HEK293T (cell line): ENCODE measurements around the gene TRIM24.

ENCODE experiments used
- CTCF ChIA-PET: fragments of 350-600 bp; formaldehyde crosslinking; extraction: SDS; loops from one replicate; lab custom pipeline; 2021; ENCODE audit warnings: antibody characterized with exemption, inconsistent platforms; lab: Yijun Ruan, JAX
- POLR2A ChIA-PET: fragments of 350-600 bp; formaldehyde crosslinking; extraction: SDS; loops from one replicate; lab custom pipeline; 2020; ENCODE audit warnings: antibody characterized with exemption, inconsistent platforms; lab: Yijun Ruan, JAX
- DNase-seq: peaks from one replicate; pipeline ENCODE4 v3.0.0; 2012; ENCODE audit warnings: mixed read lengths; ENCODE audit errors: extremely low spot score
- ARNT ChIP-seq: fragments of 450-650 bp; IDR thresholded peaks from 2 replicates; pipeline ENCODE4 v1.6.1; 2017; ENCODE audit warnings: mild to moderate bottlenecking
- BHLHE40 ChIP-seq: fragments of 450-650 bp; IDR thresholded peaks from 2 replicates; pipeline ENCODE4 v1.6.1; 2016; ENCODE audit warnings: mild to moderate bottlenecking, moderate library complexity, borderline replicate concordance
- CTBP1 ChIP-seq: fragments of 450-650 bp; IDR thresholded peaks from 2 replicates; pipeline ENCODE4 v1.6.1; 2016; ENCODE audit warnings: borderline replicate concordance
- ELF4 ChIP-seq: fragments of 450-650 bp; IDR thresholded peaks from 2 replicates; pipeline ENCODE4 v1.6.1; 2017; ENCODE audit warnings: antibody characterized with exemption
- FOXA1 ChIP-seq: fragments of 450-650 bp; IDR thresholded peaks from 2 replicates; pipeline ENCODE4 v1.6.1; 2016; ENCODE audit warnings: mild to moderate bottlenecking
- FOXK2 ChIP-seq: fragments of 450-650 bp; IDR thresholded peaks from 2 replicates; pipeline ENCODE4 v1.6.1; 2016; ENCODE audit warnings: mild to moderate bottlenecking
- FOXM1 ChIP-seq: fragments of 450-650 bp; IDR thresholded peaks from 2 replicates; pipeline ENCODE4 v1.6.1; 2017; ENCODE audit warnings: mild to moderate bottlenecking, borderline replicate concordance
- HDGF ChIP-seq: fragments of 450-650 bp; IDR thresholded peaks from 2 replicates; pipeline ENCODE4 v1.6.1; 2017; ENCODE audit warnings: antibody characterized with exemption, borderline replicate concordance
- L3MBTL2 ChIP-seq: fragments of 450-650 bp; conservative IDR thresholded peaks from 2 replicates; pipeline ENCODE4 v1.6.1; 2016; ENCODE audit warnings: mild to moderate bottlenecking
- LEF1 ChIP-seq: fragments of 450-650 bp; IDR thresholded peaks from 2 replicates; pipeline ENCODE4 v1.6.1; 2017; ENCODE audit warnings: mild to moderate bottlenecking, borderline replicate concordance
- NFRKB ChIP-seq: fragments of 450-650 bp; IDR thresholded peaks from 2 replicates; pipeline ENCODE4 v1.6.1; 2016; ENCODE audit warnings: mild to moderate bottlenecking, moderate library complexity
- SP1 ChIP-seq: fragments of 450-650 bp; IDR thresholded peaks from 2 replicates; pipeline ENCODE4 v1.6.1; 2017
- SUZ12 ChIP-seq: fragments of 450-650 bp; IDR thresholded peaks from 2 replicates; pipeline ENCODE4 v1.6.1; 2016; ENCODE audit warnings: mild to moderate bottlenecking
- TARDBP ChIP-seq: fragments of 450-650 bp; IDR thresholded peaks from 2 replicates; pipeline ENCODE4 v1.6.1; 2016
- ZNF384 ChIP-seq: fragments of 450-650 bp; IDR thresholded peaks from 2 replicates; pipeline ENCODE4 v1.6.1; 2016
- TF ChIP-seq, protein P1 (sequence below): fragments of 450-650 bp; IDR thresholded peaks from 2 replicates; pipeline ENCODE4 v1.6.1; 2016

The TRIM24 gene

DNA sequence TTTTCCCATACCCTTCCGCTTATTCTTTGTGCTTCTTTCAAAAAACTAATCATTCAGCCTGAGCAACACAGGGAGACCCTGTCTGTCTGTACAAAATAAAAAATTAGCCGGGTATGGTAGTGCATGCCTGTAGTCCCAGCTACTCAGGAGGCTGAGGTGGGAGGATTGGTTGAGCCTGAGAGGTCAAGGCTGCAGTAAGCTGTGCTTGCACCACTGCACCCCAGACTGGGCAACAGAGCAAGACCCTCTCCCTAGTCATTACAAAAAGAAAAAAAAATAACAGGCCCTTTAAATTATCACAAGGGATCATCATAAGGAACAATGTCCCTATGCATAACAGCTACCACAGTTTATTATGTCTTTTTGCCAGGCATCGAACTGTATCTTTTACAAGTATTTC, 119.6 kb downstream of the TRIM24 start:
- CTCF ChIA-PET = interaction anchor here (0.6 kb wide), 1 partner anchor 70 kb away, joined by 5 read pairs; no protein-coding TSS in a partner anchor
- TF ChIP-seq FOXM1 (no peak), HDGF (no peak), ARNT (no peak), CTBP1 (no peak), SUZ12 (no peak), SP1 (no peak)
- POLR2A ChIA-PET = no interaction called here
- DNase-seq = no peak

DNA sequence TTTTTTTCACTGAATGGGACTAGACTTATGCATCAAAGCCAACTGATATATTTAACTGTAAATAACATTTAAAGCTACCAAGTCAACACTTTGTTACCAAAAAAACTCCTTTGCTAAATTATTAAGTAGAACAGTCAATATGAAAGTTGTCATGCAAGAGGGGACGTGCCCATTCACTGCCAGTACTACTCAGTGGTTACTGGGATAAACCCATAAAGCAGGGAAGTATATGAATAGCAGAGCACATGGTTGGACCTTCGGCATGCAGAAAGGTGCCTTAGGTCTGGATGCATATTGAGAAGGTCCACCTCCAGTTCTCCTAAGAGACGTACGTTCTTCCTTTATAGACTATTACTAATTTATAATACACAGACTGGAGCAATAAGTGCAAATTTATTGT, 121.0 kb downstream of the TRIM24 start:
- POLR2A ChIA-PET = no interaction called here
- no peak for DNase-seq
- CTCF ChIA-PET = no interaction called here
- TF ChIP-seq FOXA1 = no peak

- ChIA-PET CTCF (no interaction called here), POLR2A (no interaction called here)
- no peak for DNase-seq
- no peak for TF ChIP-seq ELF4
- no peak for TF ChIP-seq NFRKB
- TF ChIP-seq SP1 = no peak
- TF ChIP-seq L3MBTL2 = no peak
- no peak for TF ChIP-seq ARNT
- no peak for TF ChIP-seq FOXM1
- TF ChIP-seq TARDBP = no peak
- TF ChIP-seq FOXA1 = no peak
- no peak for TF ChIP-seq LEF1
- no peak for TF ChIP-seq FOXK2
- TF ChIP-seq BHLHE40 = no peak
- TF ChIP-seq SUZ12 = no peak
These were observed 124.2 kb downstream of the TRIM24 start for GRCh38 chr7:138584283-138584682.

DNA sequence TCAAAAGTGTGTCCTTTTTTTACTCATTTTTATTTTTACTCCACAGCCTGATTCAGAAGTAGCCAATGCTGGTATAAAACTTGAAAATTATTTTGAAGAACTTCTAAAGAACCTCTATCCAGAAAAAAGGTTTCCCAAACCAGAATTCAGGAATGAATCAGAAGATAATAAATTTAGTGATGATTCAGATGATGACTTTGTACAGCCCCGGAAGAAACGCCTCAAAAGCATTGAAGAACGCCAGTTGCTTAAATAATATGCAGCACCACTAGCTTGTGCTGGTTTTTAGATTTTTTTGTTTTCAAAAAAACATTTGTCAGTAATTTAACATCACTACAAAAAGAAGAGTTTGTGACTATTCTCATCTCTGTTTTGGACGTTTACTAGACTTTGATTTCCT, 124.6 kb downstream of the TRIM24 start:
- POLR2A ChIA-PET = no interaction called here
- DNase-seq = no peak
- CTCF ChIA-PET = interaction anchor here (0.6 kb wide), 1 partner anchor 583 kb away, joined by 3 read pairs; the partner anchor contains the start of gene CREB3L2
- TF ChIP-seq L3MBTL2 (no peak), NFRKB (no peak), CTBP1 (no peak), FOXK2 (no peak), LEF1 (no peak), BHLHE40 (no peak), FOXM1 (no peak), ARNT (no peak), HDGF (no peak), SUZ12 (no peak), TARDBP (no peak), SP1 (no peak), ELF4 (no peak)
- TF ChIP-seq, protein P1, sequence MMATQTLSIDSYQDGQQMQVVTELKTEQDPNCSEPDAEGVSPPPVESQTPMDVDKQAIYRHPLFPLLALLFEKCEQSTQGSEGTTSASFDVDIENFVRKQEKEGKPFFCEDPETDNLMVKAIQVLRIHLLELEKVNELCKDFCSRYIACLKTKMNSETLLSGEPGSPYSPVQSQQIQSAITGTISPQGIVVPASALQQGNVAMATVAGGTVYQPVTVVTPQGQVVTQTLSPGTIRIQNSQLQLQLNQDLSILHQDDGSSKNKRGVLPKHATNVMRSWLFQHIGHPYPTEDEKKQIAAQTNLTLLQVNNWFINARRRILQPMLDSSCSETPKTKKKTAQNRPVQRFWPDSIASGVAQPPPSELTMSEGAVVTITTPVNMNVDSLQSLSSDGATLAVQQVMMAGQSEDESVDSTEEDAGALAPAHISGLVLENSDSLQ = no peak

GRCh38 chr7:138585283-138585993, 125.4 kb downstream of the TRIM24 start:
- POLR2A ChIA-PET = no interaction called here
- CTCF ChIA-PET = interaction anchor here (0.6 kb wide), 1 partner anchor 583 kb away, joined by 3 read pairs; the partner anchor contains the start of gene CREB3L2
- TF ChIP-seq BHLHE40 = no peak
- no peak for TF ChIP-seq SUZ12
- TF ChIP-seq ELF4 = no peak
- no peak for TF ChIP-seq ARNT
- no peak for TF ChIP-seq HDGF
- no peak for TF ChIP-seq CTBP1
- no peak for TF ChIP-seq NFRKB
- no peak for TF ChIP-seq SP1
- no peak for TF ChIP-seq LEF1
- no peak for TF ChIP-seq L3MBTL2
- TF ChIP-seq FOXM1 = no peak
- no peak for TF ChIP-seq ZNF384
- no peak for DNase-seq

DNA sequence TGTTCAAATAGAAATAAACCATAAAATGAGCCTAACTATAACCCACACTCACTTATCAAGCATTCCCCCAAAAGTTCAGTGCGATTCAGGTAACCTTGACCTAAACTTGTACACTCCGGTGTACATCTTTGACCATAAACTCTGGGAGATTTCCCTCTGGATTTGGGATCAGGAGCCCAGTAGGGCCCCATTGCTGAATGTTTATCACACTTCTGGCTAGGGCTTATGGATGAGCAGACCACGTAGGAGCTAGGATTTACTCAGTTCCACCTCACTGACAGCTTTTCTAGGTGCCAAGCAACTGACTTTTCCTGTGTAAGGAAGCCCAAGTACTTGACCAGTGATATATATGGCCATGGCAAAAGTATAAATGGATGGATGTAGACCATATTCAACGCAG, 127.4 kb downstream of the TRIM24 start:
- no peak for DNase-seq
- TF ChIP-seq L3MBTL2 = no peak
- ChIA-PET CTCF (no interaction called here), POLR2A (no interaction called here)

DNA sequence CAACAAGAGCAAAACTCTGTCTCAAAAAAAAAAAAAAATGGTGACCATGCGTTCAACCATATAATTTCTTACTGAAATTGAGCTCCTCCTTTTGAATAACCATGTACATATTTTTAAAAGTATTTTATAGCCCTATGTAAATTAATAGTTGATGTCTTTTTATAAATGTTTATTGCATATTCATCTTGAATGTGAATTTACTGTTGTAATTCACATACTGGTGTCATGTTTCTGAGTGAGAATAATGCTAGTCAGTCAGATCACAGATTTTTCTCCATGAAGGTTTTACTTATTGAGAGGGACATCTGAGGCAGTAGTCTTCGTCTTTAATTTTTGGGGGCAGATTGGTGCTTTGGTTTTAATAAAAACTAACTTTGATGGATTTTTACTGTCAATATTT, 128.9 kb downstream of the TRIM24 start:
- ChIA-PET CTCF (interaction anchor here (0.6 to 0.7 kb wide), 3 partner anchors 25 to 47 kb away, joined by 3 to 4 read pairs (median 4); no protein-coding TSS in a partner anchor), POLR2A (no interaction called here)
- TF ChIP-seq HDGF = no peak
- no peak for TF ChIP-seq SP1
- no peak for TF ChIP-seq ELF4
- no peak for TF ChIP-seq TARDBP
- TF ChIP-seq LEF1 = no peak
- no peak for TF ChIP-seq CTBP1
- no peak for TF ChIP-seq ZNF384
- no peak for TF ChIP-seq L3MBTL2
- TF ChIP-seq FOXM1 = no peak
- TF ChIP-seq BHLHE40 = no peak
- TF ChIP-seq, protein P1 = no peak
- no peak for TF ChIP-seq ARNT
- no peak for TF ChIP-seq SUZ12
- no peak for TF ChIP-seq FOXA1
- TF ChIP-seq NFRKB = no peak
- TF ChIP-seq FOXK2 = no peak
- DNase-seq = no peak
